Natural killer cell (primary cell): ENCODE measurements around the gene TSPOAP1. TPM values are rescaled to one million over a fixed set of nuclear protein-coding genes. Genes with fewer than 3 reads are reported as not detected.

Experiments used
- ATAC-seq, 3 donors: fragments of 150-1000 bp in 2 of 3; fragments of 200-7000 bp in 1 of 3; cut with Tn5 transposase; 1 replicate in 1 of 3; 2 replicates in 2 of 3; pipeline ENCODE4 v1.10.0; 2021; ENCODE audit warnings: mild to moderate bottlenecking in 2 of 3, moderate library complexity in 2 of 3
- DNase-seq, 2 donors: peaks; one replicate each; pipeline versions ENCODE4 v3.0.0 to v3.0.0-alpha.2; 2013 to 2021; ENCODE audit warnings: mixed read lengths in 1 of 2
- H3K27ac ChIP-seq: one replicate; pipeline ENCODE4 v1.5.1; 2013; ENCODE audit warnings: mild to moderate bottlenecking, low read length
- H3K27me3 ChIP-seq: one replicate; pipeline ENCODE4 v1.6.1; 2013; ENCODE audit warnings: low read length; ENCODE audit not compliant: control insufficient read depth, insufficient read depth
- H3K36me3 ChIP-seq: one replicate; pipeline ENCODE4 v1.6.1; 2013; ENCODE audit warnings: low read length; ENCODE audit not compliant: control insufficient read depth, insufficient read depth
- H3K4me1 ChIP-seq: one replicate; pipeline ENCODE4 v1.6.1; 2013; ENCODE audit warnings: low read length; ENCODE audit not compliant: control insufficient read depth, insufficient read depth
- H3K4me3 ChIP-seq: one replicate; pipeline ENCODE4 v1.5.1; 2013; ENCODE audit warnings: low read length
- H3K9me3 ChIP-seq: one replicate; pipeline ENCODE4 v1.6.1; 2013; ENCODE audit warnings: low read length; ENCODE audit not compliant: control insufficient read depth, insufficient read depth
- H3K27ac Mint-ChIP-seq, 2 donors: one replicate each; pipeline ENCODE4 v1.8.0; 2022; ENCODE audit warnings: mild to moderate bottlenecking in 2 of 2, mixed read lengths in 2 of 2, moderate library complexity in 1 of 2
- H3K27me3 Mint-ChIP-seq, 2 donors: one replicate each; pipeline ENCODE4 v1.8.0; 2022; ENCODE audit warnings: low read depth in 2 of 2, mixed read lengths in 2 of 2
- H3K36me3 Mint-ChIP-seq: one replicate; pipeline ENCODE4 v1.8.0; 2022; ENCODE audit warnings: mixed read lengths
- H3K4me1 Mint-ChIP-seq, 2 donors: one replicate each; pipeline ENCODE4 v1.8.0; 2022; ENCODE audit warnings: mixed read lengths in 2 of 2
- H3K4me3 Mint-ChIP-seq: one replicate; pipeline ENCODE4 v1.8.0; 2022; ENCODE audit warnings: mild to moderate bottlenecking, moderate library complexity, mixed read lengths
- H3K9me3 Mint-ChIP-seq, 2 donors: one replicate each; pipeline ENCODE4 v1.8.0; 2022; ENCODE audit warnings: mixed read lengths in 2 of 2
- WGBS: methylation state at CpG from one replicate; pipeline ENCODE4 v1.1.7; 2013; ENCODE audit warnings: missing lambda C conversion rate; ENCODE audit not compliant: insufficient coverage; 5-methylcytosine and 5-hydroxymethylcytosine counted together
- intact Hi-C: fragments of 100-400 bp; cut with micrococcal nuclease; formaldehyde crosslinking; loops from one replicate; pipeline ENCODE4 v1.14.2; 2022
- total RNA-seq, 4 donors: library from RNA; stranded (reverse); fragments of 120-200 nt in 1 of 4; gene quantifications; one replicate each; pipeline versions ENCODE4 v1.2.3 to v1.2.4, GENCODE V29; 2013 to 2022
- TF ChIP-seq, protein P1 (sequence below): fragments of 200-600 bp; IDR thresholded peaks from one replicate; pipeline ENCODE4 v1.8.0; 2022; ENCODE audit warnings: antibody characterized with exemption

The TSPOAP1 gene, protein sequence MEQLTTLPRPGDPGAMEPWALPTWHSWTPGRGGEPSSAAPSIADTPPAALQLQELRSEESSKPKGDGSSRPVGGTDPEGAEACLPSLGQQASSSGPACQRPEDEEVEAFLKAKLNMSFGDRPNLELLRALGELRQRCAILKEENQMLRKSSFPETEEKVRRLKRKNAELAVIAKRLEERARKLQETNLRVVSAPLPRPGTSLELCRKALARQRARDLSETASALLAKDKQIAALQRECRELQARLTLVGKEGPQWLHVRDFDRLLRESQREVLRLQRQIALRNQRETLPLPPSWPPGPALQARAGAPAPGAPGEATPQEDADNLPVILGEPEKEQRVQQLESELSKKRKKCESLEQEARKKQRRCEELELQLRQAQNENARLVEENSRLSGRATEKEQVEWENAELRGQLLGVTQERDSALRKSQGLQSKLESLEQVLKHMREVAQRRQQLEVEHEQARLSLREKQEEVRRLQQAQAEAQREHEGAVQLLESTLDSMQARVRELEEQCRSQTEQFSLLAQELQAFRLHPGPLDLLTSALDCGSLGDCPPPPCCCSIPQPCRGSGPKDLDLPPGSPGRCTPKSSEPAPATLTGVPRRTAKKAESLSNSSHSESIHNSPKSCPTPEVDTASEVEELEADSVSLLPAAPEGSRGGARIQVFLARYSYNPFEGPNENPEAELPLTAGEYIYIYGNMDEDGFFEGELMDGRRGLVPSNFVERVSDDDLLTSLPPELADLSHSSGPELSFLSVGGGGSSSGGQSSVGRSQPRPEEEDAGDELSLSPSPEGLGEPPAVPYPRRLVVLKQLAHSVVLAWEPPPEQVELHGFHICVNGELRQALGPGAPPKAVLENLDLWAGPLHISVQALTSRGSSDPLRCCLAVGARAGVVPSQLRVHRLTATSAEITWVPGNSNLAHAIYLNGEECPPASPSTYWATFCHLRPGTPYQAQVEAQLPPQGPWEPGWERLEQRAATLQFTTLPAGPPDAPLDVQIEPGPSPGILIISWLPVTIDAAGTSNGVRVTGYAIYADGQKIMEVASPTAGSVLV (N-terminal part only)
- 100 to 1,000 TPM; 176 to 282 (median 246) TPM for total RNA-seq
- 83.4 TPM for total RNA-seq (2013)

DNA sequence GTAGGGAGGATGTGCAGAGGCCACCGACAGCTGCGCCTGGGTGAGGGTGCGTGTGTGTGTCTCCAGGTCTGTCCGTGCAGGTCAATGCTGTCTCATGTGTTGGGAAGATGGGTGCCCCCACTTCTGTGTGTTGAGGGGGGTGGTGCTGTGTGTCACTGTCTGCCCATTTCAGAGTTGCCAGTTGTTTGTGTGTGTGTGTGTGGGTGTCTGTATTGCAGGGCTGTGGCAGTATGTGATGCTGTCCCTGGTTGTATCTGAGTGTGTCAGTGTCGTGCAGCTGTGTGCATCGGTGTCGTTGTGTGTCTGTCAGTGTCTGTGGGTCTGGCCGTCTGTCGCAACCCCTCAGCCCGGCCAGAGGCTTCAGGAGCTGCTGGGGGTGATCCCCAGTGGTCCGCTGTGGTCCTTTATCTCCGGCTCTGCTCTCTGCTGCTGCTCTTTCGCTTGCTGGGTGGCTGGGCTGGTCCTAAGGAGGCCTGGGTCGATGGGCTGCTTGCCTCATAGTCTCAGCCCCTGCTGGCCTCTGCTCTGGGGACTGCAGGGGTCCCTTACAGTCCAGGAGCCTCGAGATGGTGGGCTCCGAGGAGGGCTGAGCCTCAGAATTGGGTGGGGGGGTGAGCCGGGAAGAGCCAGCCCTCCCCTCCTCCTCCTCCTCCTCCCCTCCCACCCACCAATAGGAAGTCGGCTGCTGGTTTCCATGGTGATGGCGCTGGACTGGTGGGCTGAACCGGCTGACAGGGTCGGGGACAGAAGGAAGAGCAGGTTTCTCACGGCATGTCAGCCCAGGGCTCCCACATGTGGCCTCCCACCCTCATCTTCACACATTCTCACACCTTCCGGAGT lies at the start of gene TSPOAP1:
Gene TSPOAP1, minus strand, starts transcription at position 601 of the 840 bp plus-strand sequence. CDS start 875 bp downstream, outside the sequence.
- WGBS, result under 1% methylated on average over 20 of the region's 23 CpGs
- Mint-ChIP-seq H3K4me3 (peak within 1 kb of the TSS; percentile 90), H3K27ac (peak within 1 kb of the TSS; percentile 87 to 93), H3K4me1 (peaks cover 61 to 79% of the 10 kb centered on the region in 2 donors), H3K9me3 (no peaks in the 10 kb centered on the region), H3K27me3 (no peaks in the 10 kb centered on the region), H3K36me3 (peaks cover 7% of the 10 kb centered on the region)
- DNase-seq, result peak; percentile 68 to 89
- peak within 1 kb of the TSS; percentile 84 for H3K27ac ChIP-seq
- H3K9me3 ChIP-seq, result no peaks in the 10 kb centered on the region
- intact Hi-C loops, result loop anchor here (1.0 to 2.0 kb wide), 5 partner anchors 9 to 24 kb away; partner anchors contain the start of gene SUPT4H1
- peaks cover 25% of the 10 kb centered on the region for H3K36me3 ChIP-seq
- TF ChIP-seq, protein P1, sequence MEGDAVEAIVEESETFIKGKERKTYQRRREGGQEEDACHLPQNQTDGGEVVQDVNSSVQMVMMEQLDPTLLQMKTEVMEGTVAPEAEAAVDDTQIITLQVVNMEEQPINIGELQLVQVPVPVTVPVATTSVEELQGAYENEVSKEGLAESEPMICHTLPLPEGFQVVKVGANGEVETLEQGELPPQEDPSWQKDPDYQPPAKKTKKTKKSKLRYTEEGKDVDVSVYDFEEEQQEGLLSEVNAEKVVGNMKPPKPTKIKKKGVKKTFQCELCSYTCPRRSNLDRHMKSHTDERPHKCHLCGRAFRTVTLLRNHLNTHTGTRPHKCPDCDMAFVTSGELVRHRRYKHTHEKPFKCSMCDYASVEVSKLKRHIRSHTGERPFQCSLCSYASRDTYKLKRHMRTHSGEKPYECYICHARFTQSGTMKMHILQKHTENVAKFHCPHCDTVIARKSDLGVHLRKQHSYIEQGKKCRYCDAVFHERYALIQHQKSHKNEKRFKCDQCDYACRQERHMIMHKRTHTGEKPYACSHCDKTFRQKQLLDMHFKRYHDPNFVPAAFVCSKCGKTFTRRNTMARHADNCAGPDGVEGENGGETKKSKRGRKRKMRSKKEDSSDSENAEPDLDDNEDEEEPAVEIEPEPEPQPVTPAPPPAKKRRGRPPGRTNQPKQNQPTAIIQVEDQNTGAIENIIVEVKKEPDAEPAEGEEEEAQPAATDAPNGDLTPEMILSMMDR, result no peak
- H3K4me1 ChIP-seq, result peaks cover 62% of the 10 kb centered on the region
- no peaks in the 10 kb centered on the region for H3K27me3 ChIP-seq
- H3K4me3 ChIP-seq, result peak within 1 kb of the TSS; percentile 94
- ATAC-seq, result peak; percentile 32 to 65 (median 51)

DNA sequence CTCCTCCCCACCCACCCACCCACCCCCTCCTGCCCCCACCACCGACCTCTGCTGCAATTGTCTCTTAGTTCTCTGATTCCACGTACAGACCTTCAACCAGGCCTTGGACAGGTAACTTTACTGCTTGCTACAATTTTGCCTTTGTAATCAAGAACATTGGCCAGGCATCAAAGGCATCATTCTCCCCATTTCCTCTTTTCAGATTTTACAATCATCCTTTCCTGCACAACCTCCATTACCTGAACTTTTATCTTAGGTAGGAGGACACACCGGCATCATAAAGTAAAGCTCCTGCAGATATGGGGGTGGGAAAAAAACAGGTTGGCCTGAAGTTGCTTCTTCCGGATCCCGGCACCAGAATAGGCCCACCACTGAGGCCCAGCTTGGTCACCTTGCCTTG lies 49.1 kb upstream of the TSPOAP1 start:
- H3K36me3 ChIP-seq, result no peaks in the 10 kb centered on the region
- H3K27me3 Mint-ChIP-seq, result no peaks in the 10 kb centered on the region
- ATAC-seq (no peak), DNase-seq (no peak)
- no peak overlapping the region for H3K4me3 Mint-ChIP-seq
- H3K9me3 ChIP-seq, result no peaks in the 10 kb centered on the region
- H3K27ac Mint-ChIP-seq, result no peak overlapping the region
- H3K27me3 ChIP-seq, result no peaks in the 10 kb centered on the region
- TF ChIP-seq, protein P1, result no peak
- no peaks in the 10 kb centered on the region for H3K36me3 Mint-ChIP-seq
- 95% methylated on average over 5 of the region's 5 CpGs for WGBS
- H3K27ac ChIP-seq, result no peak overlapping the region
- H3K9me3 Mint-ChIP-seq, result no peaks in the 10 kb centered on the region
- peaks cover 34% of the 10 kb centered on the region for H3K4me1 ChIP-seq
- H3K4me1 Mint-ChIP-seq, result peaks cover 47 to 55% of the 10 kb centered on the region in 2 donors
- intact Hi-C loops, result no loop called here
- H3K4me3 ChIP-seq, result no peak overlapping the region

DNA sequence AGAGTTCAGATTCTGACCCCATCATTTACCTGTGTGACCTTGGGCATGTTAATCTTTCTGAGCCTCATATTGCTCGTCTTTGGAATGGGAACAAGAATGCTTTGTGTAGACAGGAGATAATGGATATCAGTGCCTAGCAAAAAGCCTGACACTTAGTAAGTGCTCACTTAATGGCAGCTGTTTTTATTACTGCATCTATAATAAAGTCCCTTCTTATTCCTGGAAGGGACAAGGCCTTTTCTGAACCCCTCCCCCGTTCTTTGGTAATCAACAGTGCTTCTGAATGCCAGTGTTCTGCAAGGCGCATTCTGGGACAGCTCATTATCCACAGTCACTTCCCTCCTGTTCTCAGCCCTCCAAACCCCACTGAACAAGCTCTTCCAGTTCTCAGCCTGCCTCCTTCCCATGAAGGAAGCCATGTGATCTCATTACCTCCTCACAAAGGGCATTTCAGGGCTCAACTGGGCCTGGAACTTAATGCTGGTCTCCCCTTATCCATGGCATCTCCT lies 48.6 kb upstream of the TSPOAP1 start:
- 94% methylated on average over 2 of the region's 3 CpGs for WGBS
- ATAC-seq, result no peak
- no peaks in the 10 kb centered on the region for H3K27me3 ChIP-seq
- H3K9me3 Mint-ChIP-seq, result no peaks in the 10 kb centered on the region
- no peak overlapping the region for H3K4me3 ChIP-seq
- H3K27ac ChIP-seq, result no peak overlapping the region
- H3K4me1 Mint-ChIP-seq, result peaks cover 47 to 55% of the 10 kb centered on the region in 2 donors
- no peaks in the 10 kb centered on the region for H3K9me3 ChIP-seq
- TF ChIP-seq, protein P1, result no peak
- H3K4me1 ChIP-seq, result peaks cover 32% of the 10 kb centered on the region
- H3K36me3 ChIP-seq, result no peaks in the 10 kb centered on the region
- intact Hi-C loops, result no loop called here
- H3K27me3 Mint-ChIP-seq, result no peaks in the 10 kb centered on the region
- no peak overlapping the region for H3K4me3 Mint-ChIP-seq
- H3K27ac Mint-ChIP-seq, result no peak overlapping the region
- no peaks in the 10 kb centered on the region for H3K36me3 Mint-ChIP-seq
- no peak for DNase-seq
